ENCODE data around the gene ATP6AP1. TPM values are rescaled to one million over a fixed set of nuclear protein-coding genes. Genes with fewer than 3 reads are reported as not detected.

Gene ATP6AP1
- total and polyA plus RNA-seq, 3 donors from 2014 or later, result 95.1 to 158 (median 119) TPM

GRCh38 chrX:154434394-154435168 lies 6.1 kb downstream of the ATP6AP1 start:
- TF ChIP-seq CTCF (IDR thresholded peaks at IDR 0.05) (no peak), POLR2A (IDR thresholded peaks at IDR 0.05) (no peak)
- no peaks in the 10 kb centered on the region for H3K9me3 ChIP-seq
- H3K27ac ChIP-seq, result no peak overlapping the region
- H3K27me3 ChIP-seq, result no peaks in the 10 kb centered on the region
- no peak overlapping the region for H3K4me3 ChIP-seq
- no peaks in the 10 kb centered on the region for H3K36me3 ChIP-seq (ENCODE audit: low read depth, missing control alignments)
- intact Hi-C loops (cut with DNase I; ENCODE audit: low total_unique reads), result no loop called here
- no peak for DNase-seq
- H3K4me1 ChIP-seq, result no peaks in the 10 kb centered on the region
- 89 to 100% methylated on average over 2 to 7 of the region's 7 CpGs for WGBS, 2 donors

GRCh38 chrX:154435171-154435733 lies 6.8 kb downstream of the ATP6AP1 start:
- Histone ChIP-seq H3K27ac (no peak overlapping the region), H3K27me3 (no peaks in the 10 kb centered on the region), H3K9me3 (no peaks in the 10 kb centered on the region), H3K36me3 (ENCODE audit: low read depth, missing control alignments) (no peaks in the 10 kb centered on the region), H3K4me3 (no peak overlapping the region), H3K4me1 (no peaks in the 10 kb centered on the region)
- WGBS, 2 donors, result 91 to 97% methylated on average over 9 to 15 of the region's 19 CpGs
- no peak for TF ChIP-seq POLR2A (IDR thresholded peaks at IDR 0.05)
- TF ChIP-seq CTCF (IDR thresholded peaks at IDR 0.05), result no peak
- intact Hi-C loops (cut with DNase I; ENCODE audit: low total_unique reads), result no loop called here
- DNase-seq, result no peak

- intact Hi-C loops (cut with DNase I; ENCODE audit: low total_unique reads), result no loop called here
Observed at GRCh38 chrX:154436374-154436982, 8.0 kb downstream of the ATP6AP1 start.

GRCh38 chrX:154436983-154437752 lies 8.7 kb downstream of the ATP6AP1 start, which contains the start of gene GDI1:
TSS of gene GDI1 (plus strand) at chrX:154437154. CDS start at chrX:154437255, 101 bp downstream.
- no peak for TF ChIP-seq POLR2A (IDR thresholded peaks at IDR 0.05)

More at GRCh38 chrX:154436374-154436982, 8.0 kb downstream of the ATP6AP1 start:
- Histone ChIP-seq H3K4me1 (no peaks in the 10 kb centered on the region), H3K36me3 (ENCODE audit: low read depth, missing control alignments) (no peaks in the 10 kb centered on the region), H3K27ac (peak overlapping the region; percentile 59 to 88), H3K27me3 (no peaks in the 10 kb centered on the region), H3K4me3 (peak overlapping the region in 1 of 2 donors; percentile 61), H3K9me3 (no peaks in the 10 kb centered on the region)
- TF ChIP-seq CTCF (IDR thresholded peaks at IDR 0.05) (no peak), POLR2A (IDR thresholded peaks at IDR 0.05) (no peak)
- WGBS, 2 donors, result 1% methylated on average over 14 of the region's 78 CpGs; no CpG with 5 or more reads in 1 of the 2 donors
- DNase-seq, result no peak

More at GRCh38 chrX:154436983-154437752, 8.7 kb downstream of the ATP6AP1 start, which contains the start of gene GDI1:
- H3K27me3 ChIP-seq, result no peaks in the 10 kb centered on the region
- WGBS, 2 donors, result 0% methylated on average over 2 to 15 of the region's 93 CpGs
- intact Hi-C loops (cut with DNase I; ENCODE audit: low total_unique reads), result no loop called here
- no peaks in the 10 kb centered on the region for H3K36me3 ChIP-seq (ENCODE audit: low read depth, missing control alignments)
- H3K9me3 ChIP-seq, result no peaks in the 10 kb centered on the region
- no peaks in the 10 kb centered on the region for H3K4me1 ChIP-seq
- peak within 1 kb of the TSS; percentile 83 to 88 for H3K27ac ChIP-seq
- peak within 1 kb of the TSS; percentile 61 to 74 for H3K4me3 ChIP-seq
- DNase-seq, result no peak

All from testis (tissue), 3 donors.